Measurements from ENCODE around the gene ARIH2.

The ARIH2 gene

GRCh38 chr3:48927928-48928327, 9.3 kb downstream of the ARIH2 start:
- no peak for DNase-seq (ENCODE audit: extremely low spot score, insufficient read length, low read depth)

GRCh38 chr3:48928679-48929078, 10.0 kb downstream of the ARIH2 start:
- no peak for FAIRE-seq
- no peak for DNase-seq (ENCODE audit: extremely low spot score, insufficient read length, low read depth)

More at GRCh38 chr3:48927928-48928327, 9.3 kb downstream of the ARIH2 start:
- FAIRE-seq: no peak

- DNase-seq (ENCODE audit: extremely low spot score, insufficient read length, low read depth): no peak
- no peak for FAIRE-seq
Measured at GRCh38 chr3:48929358-48930035, 10.9 kb downstream of the ARIH2 start.

- FAIRE-seq (no peak), DNase-seq (ENCODE audit: extremely low spot score, insufficient read length, low read depth) (no peak)
Measured at GRCh38 chr3:48930590-48930989, 11.9 kb downstream of the ARIH2 start.

- FAIRE-seq (peak; percentile 39), DNase-seq (ENCODE audit: extremely low spot score, insufficient read length, low read depth) (no peak)
Measured at GRCh38 chr3:48931944-48932580, 13.4 kb downstream of the ARIH2 start.

- DNase-seq (ENCODE audit: extremely low spot score, insufficient read length, low read depth) (no peak), FAIRE-seq (no peak)
Measured at GRCh38 chr3:48934333-48934991, 15.8 kb downstream of the ARIH2 start.

GRCh38 chr3:48935530-48935929, 16.9 kb downstream of the ARIH2 start:
- no peak for DNase-seq (ENCODE audit: extremely low spot score, insufficient read length, low read depth)
- no peak for FAIRE-seq

- no peak for DNase-seq (ENCODE audit: extremely low spot score, insufficient read length, low read depth)
- FAIRE-seq: no peak
Measured at GRCh38 chr3:48938156-48938555, 19.5 kb downstream of the ARIH2 start.

GRCh38 chr3:48938689-48939088, 20.0 kb downstream of the ARIH2 start:
- DNase-seq (ENCODE audit: extremely low spot score, insufficient read length, low read depth) (no peak), FAIRE-seq (no peak)

- no peak for FAIRE-seq
Measured at GRCh38 chr3:48945432-48945831, 26.8 kb downstream of the ARIH2 start.

GRCh38 chr3:48945891-48946549, 27.4 kb downstream of the ARIH2 start:
- FAIRE-seq (peak; percentile 15), DNase-seq (ENCODE audit: extremely low spot score, insufficient read length, low read depth) (no peak)

More at GRCh38 chr3:48945432-48945831, 26.8 kb downstream of the ARIH2 start:
- no peak for DNase-seq (ENCODE audit: extremely low spot score, insufficient read length, low read depth)

GRCh38 chr3:48949376-48949717, 30.7 kb downstream of the ARIH2 start:
- no peak for FAIRE-seq
- DNase-seq (ENCODE audit: extremely low spot score, insufficient read length, low read depth): no peak

- FAIRE-seq: no peak
- DNase-seq (ENCODE audit: extremely low spot score, insufficient read length, low read depth): no peak
Measured at GRCh38 chr3:48950051-48950450, 31.4 kb downstream of the ARIH2 start.

- no peak for FAIRE-seq
Measured at GRCh38 chr3:48951764-48952163, 33.1 kb downstream of the ARIH2 start.

GRCh38 chr3:48952510-48953118, 34.0 kb downstream of the ARIH2 start:
- peak; percentile 71 for FAIRE-seq

More at GRCh38 chr3:48951764-48952163, 33.1 kb downstream of the ARIH2 start:
- DNase-seq (ENCODE audit: extremely low spot score, insufficient read length, low read depth): no peak

GRCh38 chr3:48957006-48957705, 38.5 kb downstream of the ARIH2 start:
- no peak for FAIRE-seq
- DNase-seq (ENCODE audit: extremely low spot score, insufficient read length, low read depth): no peak

More at GRCh38 chr3:48952510-48953118, 34.0 kb downstream of the ARIH2 start:
- no peak for DNase-seq (ENCODE audit: extremely low spot score, insufficient read length, low read depth)

- no peak for DNase-seq (ENCODE audit: extremely low spot score, insufficient read length, low read depth)
- FAIRE-seq: no peak
Measured at GRCh38 chr3:48960841-48961413, 42.3 kb downstream of the ARIH2 start.

- DNase-seq (ENCODE audit: extremely low spot score, insufficient read length, low read depth) (no peak), FAIRE-seq (no peak)
Measured at GRCh38 chr3:48962340-48962739, 43.7 kb downstream of the ARIH2 start.

- FAIRE-seq (no peak), DNase-seq (ENCODE audit: extremely low spot score, insufficient read length, low read depth) (no peak)
Measured at GRCh38 chr3:48962939-48963338, 44.3 kb downstream of the ARIH2 start.

Measured in GM18507 (cell line).